ENCODE measurements around the gene BLOC1S2. TPM values are rescaled to one million over a fixed set of nuclear protein-coding genes. Genes with fewer than 3 reads are reported as not detected.
"Not testable (repeated sequence)": the region's sequence is repeated elsewhere in the genome, so short reads cannot be mapped to it uniquely, and the experiment has no call there.

The BLOC1S2 gene
- polyA plus RNA-seq, 10 donors: 25.8 to 29.5 (median 27.4) TPM

- DNase-seq: no peak
These were observed 10.8 kb upstream of the BLOC1S2 start for GRCh38 chr10:100297242-100297641.

GRCh38 chr10:100293066-100293465 is 6.6 kb upstream of the BLOC1S2 start:
- no peak for DNase-seq

DNA sequence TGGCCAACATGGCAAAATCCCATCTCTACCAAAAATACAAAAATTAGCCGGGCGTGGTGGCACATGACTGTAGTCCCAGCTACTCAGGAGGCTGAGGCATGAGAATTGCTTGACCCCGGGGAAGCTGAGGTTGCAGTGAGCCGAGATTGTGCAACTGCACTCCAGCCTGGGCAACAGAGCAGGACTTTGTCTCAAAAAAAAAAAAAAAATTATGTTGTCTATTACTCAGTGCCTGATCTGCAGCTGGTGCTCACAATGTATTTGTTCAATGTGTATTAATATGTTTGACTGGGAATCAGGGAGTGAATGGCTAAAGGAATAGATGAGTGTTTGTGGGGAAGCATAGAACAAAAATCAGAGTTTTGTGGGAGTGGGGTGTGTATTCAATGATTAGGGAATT is 5.8 kb upstream of the BLOC1S2 start:
- DNase-seq: not testable (repeated sequence)

DNA sequence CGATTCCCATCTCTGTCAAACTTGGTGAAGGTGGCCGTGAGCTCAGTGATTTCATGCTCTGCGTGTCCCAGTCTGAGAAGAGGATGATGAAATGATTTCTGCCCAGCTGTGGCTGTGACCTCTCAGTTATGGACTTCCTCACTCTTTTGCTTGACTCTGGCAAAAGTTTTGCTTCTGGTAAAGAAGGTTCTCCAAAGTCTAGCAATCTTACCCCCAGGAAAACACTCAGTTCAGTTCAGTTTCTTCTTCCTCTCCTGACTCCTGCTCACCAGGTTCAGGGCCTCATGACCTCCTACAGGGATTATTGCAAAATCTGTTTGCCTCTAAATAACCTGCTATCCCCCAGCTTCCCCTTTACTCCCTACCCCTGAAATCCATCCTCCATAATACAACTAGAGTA is 4.9 kb upstream of the BLOC1S2 start:
- DNase-seq: no peak

GRCh38 chr10:100289641-100290040 is 3.2 kb upstream of the BLOC1S2 start:
- no peak for DNase-seq

DNA sequence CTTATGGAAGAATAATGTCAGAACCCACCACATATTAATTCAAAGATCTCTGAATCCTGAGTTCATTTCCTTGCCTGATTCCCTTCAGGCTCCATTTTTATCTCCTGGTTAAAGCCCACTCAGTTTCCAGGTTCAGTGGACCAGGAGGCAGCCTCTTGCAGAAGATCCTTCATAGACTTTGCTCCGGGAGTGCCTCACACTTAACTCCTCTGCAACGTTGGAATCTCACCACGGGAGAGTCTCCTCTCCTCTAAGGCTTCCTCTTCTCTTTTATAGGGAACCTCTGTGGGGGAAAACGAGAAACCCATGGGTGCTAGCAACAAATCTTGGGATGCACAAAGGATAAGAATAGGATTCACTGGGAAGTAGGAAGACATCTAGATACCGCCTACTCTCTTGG is 1.7 kb upstream of the BLOC1S2 start:
- no peak for DNase-seq

- DNase-seq: no peak
These were observed 1.3 kb upstream of the BLOC1S2 start for GRCh38 chr10:100287756-100288155.

DNA sequence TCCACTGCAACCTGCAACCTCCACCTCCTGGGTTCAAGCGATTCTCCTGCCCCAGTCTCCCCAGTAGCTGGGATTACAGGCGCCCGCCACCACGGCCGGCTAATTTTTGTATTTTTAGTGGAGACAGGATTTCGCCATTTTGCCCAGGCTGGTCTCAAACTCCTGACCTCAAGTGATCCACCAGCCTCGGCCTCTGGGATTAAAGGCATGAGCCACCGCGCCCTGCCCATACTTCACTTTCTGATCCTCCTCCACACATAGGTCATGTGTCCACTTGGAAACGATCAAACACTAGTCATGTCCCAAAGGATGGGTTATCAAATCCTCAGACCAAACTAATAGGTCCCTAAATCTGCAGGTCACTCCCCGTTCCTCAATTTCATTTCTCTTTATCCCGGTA is 1.2 kb downstream of the BLOC1S2 start:
- not testable (repeated sequence) for DNase-seq

GRCh38 chr10:100282907-100283306 is 3.6 kb downstream of the BLOC1S2 start:
- DNase-seq: no peak

GRCh38 chr10:100276971-100277370 is 9.5 kb downstream of the BLOC1S2 start:
- not testable (repeated sequence) for DNase-seq

- DNase-seq: peak; percentile 86 to 96 (median 91)
These were observed 19.0 kb downstream of the BLOC1S2 start, which contains the start of gene CWF19L1 for GRCh38 chr10:100267239-100268104. Gene CWF19L1 (minus strand): TSS chr10:100267638. CDS start chr10:100267593, 45 bp downstream.

DNA sequence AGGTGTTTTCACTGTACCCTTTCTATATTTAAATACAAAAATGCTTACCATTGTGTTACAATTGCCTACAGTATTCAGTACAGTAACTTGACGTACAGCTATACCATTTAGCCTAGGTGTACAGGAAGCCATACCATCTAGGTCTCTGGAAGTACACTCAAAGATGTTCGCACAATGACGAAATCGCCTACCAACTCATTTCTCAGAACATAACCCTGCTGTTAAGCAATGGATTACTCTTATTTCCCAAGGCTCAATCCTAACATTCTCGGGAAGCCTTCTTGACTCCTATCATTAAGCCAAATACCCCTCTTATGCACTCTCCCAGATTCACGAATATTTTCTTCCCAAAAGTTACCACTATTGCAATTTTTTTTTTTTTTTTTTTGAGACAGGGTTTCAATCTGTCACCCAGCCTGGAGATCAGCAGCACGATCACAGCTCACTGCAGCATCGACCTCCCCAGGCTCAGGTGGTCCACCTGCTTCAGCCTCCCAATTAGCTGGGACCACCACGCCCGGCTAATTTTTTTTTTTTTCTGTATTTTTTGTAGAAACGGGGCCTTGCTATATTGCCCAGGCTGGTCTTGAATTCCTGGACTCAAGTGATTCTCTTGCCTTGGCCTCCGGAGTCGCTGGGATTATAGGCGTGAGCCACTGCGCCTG is 20.5 kb downstream of the BLOC1S2 start:
- no peak for DNase-seq

- no peak for DNase-seq
These were observed 32.3 kb downstream of the BLOC1S2 start for GRCh38 chr10:100254191-100254590.

DNA sequence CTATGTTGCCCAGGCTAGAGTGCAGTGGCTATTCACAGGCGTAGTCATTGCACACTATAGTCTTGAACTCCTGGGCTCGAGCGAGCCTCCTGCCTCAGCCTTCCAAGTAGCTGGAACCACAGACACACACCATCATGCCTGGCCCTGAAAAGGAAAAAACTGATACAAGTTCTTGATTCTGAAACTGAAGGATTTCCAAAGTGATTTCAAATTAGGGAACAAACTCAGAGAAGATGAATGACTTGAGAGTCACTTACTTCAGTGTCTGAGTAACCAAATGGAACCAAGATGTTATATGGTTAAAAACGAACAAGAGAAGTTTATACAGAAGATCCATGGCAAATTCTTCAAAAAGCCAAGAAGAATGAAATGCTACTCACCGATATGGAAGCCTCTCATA is 33.4 kb downstream of the BLOC1S2 start:
- DNase-seq: no peak

DNA sequence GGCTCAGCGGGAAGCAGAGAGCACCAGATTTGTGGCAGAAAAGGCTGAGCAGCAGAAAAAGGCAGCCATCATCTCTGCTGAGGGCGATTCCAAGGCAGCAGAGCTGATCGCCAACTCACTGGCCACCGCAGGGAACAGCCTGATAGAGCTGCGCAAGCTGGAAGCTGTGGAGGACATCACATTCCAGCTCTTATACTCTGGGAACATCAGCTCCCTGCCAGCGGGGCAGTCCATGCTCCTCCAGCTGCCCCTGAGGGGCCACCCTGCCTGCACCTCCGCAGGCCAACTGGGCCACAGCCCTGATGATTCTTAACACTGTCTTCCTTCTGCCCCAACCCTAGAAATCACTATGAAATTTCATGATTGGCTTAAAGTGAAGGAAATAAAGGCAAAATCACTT is 37.7 kb downstream of the BLOC1S2 start:
- no peak for DNase-seq

- no peak for DNase-seq
These were observed 40.8 kb downstream of the BLOC1S2 start for GRCh38 chr10:100245484-100246220.

DNA sequence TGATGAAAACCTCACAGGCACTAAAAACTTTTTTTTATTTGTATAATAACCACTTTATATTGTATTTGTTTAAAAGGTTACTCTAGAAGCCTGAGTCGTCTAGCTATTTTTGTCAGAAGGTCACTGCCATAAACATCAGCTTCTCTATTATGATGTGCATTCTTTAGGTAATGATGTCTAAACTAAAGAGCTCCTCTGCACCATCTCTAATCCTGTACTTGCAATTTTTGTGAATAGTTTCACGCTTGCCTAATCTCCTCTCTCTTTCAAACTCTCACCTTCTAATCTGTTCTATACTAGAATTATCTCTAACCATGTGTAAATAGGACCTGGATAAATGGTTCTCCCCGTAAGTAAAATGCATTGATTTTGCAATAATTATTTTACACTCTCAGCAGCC is 46.6 kb downstream of the BLOC1S2 start:
- no peak for DNase-seq

- DNase-seq: no peak
These were observed 48.1 kb downstream of the BLOC1S2 start for GRCh38 chr10:100238429-100238828.

DNA sequence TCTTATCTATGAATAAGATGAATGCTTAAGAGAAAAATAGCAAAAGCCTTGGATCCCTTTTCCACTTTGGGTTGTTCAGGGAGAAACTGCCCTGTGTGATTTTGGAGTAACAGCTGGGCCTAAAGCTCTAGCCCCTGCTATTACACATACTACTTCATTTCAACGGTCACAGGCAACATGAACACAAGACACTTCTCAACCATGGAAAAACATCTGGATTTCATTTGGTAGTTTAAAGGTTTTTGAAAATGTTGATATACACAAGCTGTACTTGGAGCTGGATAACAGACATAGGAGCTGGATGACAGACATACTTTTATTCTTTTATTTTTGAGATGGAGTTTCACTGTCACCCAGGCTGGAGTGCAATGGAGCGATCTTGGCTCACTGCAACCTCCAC is 54.4 kb downstream of the BLOC1S2 start:
- DNase-seq: peak in 2 of 3 donors; percentile 4 to 13

GRCh38 chr10:100229819-100230422 is 56.6 kb downstream of the BLOC1S2 start:
- DNase-seq: peak in 1 of 3 donors; percentile 3

DNA sequence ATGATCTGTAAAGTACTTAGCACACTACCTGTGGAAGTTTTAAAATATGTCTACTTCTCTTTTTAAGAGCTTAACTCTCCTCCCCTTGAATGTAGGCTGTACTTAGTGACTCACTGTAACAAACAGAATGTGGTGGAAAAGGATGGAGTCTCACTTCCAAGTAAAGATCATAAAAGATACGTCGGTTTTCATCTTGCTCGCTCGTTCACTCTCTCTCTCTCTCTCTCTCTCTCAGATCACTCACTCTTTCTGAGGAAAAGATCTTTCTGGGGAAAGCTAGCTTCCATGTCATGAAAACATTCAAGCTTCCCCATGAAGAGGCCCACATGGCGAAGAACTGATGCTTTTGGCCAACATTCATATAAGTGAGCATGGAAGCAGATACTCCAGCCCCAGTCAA is 62.6 kb downstream of the BLOC1S2 start:
- no peak for DNase-seq
